ENCODE measurements around the gene GLI1. TPM values are rescaled to one million over a fixed set of nuclear protein-coding genes. Genes with fewer than 3 reads are reported as not detected.
"Not testable (repeated sequence)": the region's sequence is repeated elsewhere in the genome, so short reads cannot be mapped to it uniquely, and the experiment has no call there.

Gene GLI1
- total RNA-seq, 2 donors from 2014 or later: 1.8 to 1.9 TPM

DNA sequence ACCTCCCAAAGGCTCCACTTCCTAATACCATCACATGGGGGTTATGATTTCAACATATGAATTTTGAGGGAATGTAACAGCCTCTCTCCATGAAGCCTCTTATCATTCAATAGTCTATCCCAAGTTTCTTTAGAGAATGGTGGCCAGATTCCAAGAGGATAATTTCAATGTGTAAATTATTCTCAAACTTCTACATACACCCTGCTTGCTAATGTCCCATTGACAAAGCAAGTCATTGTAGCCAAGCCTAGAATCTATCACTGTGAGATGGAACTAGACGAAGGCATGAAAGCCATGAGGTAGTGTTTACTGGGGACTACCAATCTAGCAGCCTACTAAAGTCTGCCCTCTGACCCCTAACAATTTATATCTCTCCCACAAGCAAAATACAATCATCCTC, 21.2 kb upstream of the GLI1 start:
- intact Hi-C loops (cut with DNase I, micrococcal nuclease): no loop called here

DNA sequence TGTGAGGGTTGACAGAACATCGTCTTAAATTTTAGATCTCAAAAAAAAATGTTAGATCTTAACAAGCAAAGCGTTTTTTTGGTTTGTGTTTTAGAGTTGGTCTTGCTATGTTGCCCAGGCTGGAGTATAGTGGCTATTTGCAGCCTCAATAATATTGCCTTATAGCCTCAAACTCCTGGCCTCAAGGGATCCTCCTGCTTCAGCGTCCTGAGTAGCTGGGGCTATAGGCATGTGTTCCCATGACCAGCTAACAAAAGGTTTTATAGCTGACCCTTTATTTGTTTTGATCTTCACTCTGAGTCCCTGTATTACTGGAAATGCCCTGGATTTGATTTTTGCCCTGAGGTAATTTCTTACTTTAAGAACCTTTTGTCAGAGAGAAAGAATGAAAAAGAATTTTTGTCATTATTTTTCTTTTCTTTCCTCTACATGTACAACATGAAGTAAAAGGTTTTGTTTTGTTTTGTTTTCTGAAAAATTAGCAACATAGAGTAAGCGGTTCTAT, 19.8 kb upstream of the GLI1 start:
- no peak for ATAC-seq
- no peak for DNase-seq
- intact Hi-C loops (cut with DNase I, micrococcal nuclease): no loop called here

More for the DNA sequence above, 21.2 kb upstream of the GLI1 start:
- no peak for DNase-seq
- no peak for ATAC-seq

DNA sequence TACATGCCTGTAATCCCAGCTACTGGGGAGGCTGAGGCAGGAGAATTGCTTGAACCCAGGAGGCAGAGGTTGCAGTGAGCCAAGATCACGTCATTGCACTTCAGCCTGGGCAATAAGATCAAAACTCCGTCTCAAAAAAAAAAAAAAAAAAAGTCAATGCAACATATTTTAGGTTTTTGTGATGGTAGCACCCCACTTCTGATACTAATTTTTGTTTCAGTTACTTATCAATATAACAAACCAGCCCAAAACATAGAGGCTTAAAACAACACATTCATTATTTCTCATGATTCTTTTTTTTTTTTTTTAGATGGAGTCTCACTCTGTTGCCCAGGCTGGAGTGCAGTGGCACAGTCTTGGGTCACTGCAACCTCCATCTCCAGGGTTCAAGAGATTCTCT, 18.2 kb upstream of the GLI1 start:
- ATAC-seq; intact Hi-C loops (cut with DNase I, micrococcal nuclease): not testable (repeated sequence)

DNA sequence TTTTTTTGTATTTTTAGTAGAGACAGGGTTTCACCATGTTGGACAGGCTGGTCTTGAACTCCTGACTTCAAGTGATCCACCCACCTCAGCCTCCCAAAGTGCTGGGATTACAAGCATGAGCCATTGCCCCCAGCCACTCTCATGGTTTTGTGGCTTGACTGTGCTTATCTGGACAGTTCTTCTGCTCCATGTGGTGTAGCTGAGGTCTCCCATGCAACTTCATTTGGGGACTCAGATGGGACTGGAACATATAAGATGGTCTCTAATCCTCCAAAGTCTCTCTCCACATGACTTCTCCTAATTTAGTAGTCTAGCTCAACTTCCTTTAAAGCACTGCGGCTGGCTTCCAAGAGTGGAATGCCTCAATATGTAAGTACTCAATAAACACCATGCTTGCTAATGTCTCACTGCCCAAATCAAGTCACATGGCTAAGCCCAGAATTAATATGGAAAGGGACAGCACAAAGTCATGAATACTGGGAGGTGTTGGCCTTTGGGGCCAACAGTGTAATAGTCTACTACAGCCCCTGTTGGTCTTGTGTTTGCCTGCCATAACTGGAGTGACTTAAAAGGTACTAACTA, 17.6 kb upstream of the GLI1 start:
- intact Hi-C loops (cut with DNase I, micrococcal nuclease): no loop called here
- ATAC-seq: no peak
- DNase-seq: no peak

More for the DNA sequence above, 18.2 kb upstream of the GLI1 start:
- DNase-seq: not testable (repeated sequence)

DNA sequence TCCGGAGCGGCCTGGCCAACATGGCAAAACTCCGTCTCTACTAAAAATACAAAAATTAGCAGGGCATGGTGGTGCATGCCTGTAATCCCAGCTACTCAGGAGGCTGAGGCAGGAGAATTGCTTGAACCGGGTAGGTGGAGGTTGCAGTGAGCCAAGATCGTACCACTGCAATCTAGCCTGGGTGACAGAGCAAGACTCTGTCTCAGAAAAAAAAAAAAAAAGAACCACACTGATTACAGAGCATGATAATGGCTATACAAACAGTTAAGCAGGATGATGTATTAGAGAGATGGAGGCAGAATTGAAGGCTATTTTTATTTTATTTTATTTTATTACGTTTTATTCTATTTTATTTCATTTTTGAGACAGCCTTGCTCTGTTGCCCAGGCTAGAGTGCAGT, 15.2 kb upstream of the GLI1 start:
- intact Hi-C loops (cut with DNase I, micrococcal nuclease); ATAC-seq; DNase-seq: not testable (repeated sequence)

DNA sequence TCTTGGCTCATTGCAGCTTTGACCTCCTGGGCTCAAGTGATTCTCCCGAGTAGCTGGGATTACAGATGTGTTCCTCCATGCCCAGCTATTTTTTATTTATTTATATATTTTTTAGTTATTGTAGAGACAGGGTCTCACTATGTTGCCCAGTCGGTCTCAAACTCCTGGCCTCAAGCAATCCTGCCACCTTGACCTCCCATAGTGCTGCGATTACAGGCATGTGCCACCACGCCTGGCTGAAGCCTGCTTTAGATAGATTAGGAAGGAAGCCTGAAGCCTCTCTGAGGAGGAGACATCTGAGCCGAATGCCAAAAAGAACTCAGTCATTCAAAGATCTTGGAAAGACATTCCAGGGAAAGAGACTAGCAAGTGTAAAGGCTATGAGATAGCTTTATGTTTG, 14.8 kb upstream of the GLI1 start:
- intact Hi-C loops (cut with DNase I, micrococcal nuclease): no loop called here
- DNase-seq (no peak), ATAC-seq (no peak)

DNA sequence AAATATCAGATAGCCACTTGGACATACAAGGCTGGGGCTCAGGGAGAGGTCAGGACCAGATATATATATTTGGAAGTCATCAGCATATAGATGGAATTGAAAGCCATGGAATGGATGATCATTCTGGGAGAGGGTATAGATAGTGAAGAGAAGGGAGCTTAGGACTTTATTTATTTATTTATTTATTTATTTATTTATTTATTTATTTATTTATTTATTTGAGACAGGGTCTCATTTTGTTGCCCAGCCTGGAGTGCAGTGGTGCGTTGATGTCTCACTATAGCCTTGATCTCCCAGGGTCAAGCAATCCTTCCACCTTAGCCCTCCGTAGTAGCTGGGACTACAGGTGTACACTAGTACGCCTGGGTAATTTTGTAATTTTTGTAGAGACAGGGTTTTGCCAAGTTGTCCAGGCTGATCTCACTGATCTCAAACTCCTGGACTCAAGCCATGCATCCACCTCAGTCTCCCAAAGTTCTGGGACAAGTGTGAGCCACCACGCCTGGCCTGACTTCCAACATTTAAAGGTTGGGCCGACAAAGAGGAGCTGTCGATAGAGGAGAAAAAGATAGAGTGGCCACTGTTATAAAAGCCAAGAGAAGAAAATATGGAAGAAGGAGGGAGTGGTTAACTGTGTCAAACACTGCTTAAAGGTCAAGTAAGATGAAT, 13.2 kb upstream of the GLI1 start:
- DNase-seq: no peak
- intact Hi-C loops (cut with DNase I, micrococcal nuclease): no loop called here
- no peak for ATAC-seq

DNA sequence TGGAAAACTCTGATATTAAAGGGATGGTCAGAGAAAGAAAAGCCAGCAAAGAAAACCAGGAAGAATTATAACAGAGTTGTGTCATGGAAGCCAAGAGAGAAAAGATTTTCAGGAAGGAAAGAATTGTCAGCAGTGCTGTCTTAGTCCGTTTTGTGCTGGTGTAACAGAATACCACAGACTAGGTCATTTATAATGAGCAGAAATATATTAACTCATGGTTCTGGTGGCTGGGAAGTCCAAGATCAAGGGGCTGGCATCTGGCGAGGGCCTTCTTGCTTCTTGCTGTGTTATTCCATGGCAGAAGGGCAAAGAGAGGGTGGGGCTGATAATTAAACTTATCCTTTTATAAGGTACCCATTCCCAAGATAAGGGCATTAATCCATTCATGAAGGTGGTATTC, 10.9 kb upstream of the GLI1 start:
- no peak for ATAC-seq
- no peak for DNase-seq
- intact Hi-C loops (cut with DNase I, micrococcal nuclease): no loop called here

DNA sequence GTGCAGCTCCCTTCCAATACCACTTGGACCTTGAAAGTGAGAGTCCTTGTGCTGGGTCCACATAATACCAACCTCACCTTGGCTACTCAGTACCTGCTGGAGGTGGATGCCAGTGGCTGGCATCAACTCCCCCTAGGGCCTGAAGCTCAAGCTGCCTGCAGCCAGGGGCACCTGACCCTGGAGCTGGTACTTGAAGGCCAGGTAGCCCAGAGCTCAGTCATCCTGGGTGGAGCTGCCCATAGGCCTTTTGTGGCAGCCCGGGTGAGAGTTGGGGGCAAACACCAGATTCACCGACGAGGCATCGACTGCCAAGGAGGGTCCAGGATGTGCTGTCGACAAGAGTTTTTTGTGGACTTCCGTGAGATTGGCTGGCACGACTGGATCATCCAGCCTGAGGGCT, 10.2 kb upstream of the GLI1 start:
- intact Hi-C loops (cut with DNase I, micrococcal nuclease): no loop called here
- DNase-seq (no peak), ATAC-seq (no peak)

DNA sequence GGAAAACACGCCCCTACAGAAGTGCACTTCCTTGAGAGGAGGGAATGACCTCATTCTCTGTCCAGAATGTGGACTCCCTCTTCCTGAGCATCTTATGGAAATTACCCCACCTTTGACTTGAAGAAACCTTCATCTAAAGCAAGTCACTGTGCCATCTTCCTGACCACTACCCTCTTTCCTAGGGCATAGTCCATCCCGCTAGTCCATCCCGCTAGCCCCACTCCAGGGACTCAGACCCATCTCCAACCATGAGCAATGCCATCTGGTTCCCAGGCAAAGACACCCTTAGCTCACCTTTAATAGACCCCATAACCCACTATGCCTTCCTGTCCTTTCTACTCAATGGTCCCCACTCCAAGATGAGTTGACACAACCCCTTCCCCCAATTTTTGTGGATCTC, 9.5 kb upstream of the GLI1 start:
- ATAC-seq (no peak), DNase-seq (no peak)
- intact Hi-C loops (cut with DNase I, micrococcal nuclease): loop anchor here in 1 of 2 donors (5.0 kb wide), 1 partner anchor 143 kb away; no protein-coding TSS in a partner anchor

DNA sequence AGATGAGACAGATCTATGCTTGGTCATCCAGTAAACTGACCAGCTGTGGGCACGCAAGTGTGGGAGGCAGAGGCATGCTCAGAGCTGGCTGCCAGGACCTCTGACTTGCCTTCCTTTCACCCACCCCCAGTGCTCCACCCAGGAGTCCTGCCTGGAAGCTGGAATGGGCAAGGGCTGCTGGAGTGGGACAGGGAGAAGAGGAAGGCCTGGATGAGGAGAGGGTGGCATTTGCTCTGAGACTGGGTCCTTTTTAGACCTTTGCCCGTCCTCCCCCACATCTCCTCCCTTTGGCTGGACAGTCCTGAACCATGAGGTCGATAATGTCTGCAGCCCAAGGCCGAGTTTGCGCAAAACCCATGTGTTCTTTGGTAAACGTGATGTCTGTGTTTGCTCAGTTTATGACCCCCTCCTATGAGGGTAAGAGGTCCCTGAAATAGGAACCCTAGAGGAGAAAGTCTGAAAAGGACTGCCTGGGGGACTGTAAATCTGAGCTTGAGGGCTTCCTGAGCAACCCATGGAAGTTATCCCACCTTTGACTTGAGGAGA, 8.3 kb upstream of the GLI1 start:
- DNase-seq (no peak), ATAC-seq (no peak)
- intact Hi-C loops (cut with DNase I, micrococcal nuclease): loop anchor here in 1 of 2 donors (5.0 kb wide), 1 partner anchor 144 kb away; no protein-coding TSS in a partner anchor

DNA sequence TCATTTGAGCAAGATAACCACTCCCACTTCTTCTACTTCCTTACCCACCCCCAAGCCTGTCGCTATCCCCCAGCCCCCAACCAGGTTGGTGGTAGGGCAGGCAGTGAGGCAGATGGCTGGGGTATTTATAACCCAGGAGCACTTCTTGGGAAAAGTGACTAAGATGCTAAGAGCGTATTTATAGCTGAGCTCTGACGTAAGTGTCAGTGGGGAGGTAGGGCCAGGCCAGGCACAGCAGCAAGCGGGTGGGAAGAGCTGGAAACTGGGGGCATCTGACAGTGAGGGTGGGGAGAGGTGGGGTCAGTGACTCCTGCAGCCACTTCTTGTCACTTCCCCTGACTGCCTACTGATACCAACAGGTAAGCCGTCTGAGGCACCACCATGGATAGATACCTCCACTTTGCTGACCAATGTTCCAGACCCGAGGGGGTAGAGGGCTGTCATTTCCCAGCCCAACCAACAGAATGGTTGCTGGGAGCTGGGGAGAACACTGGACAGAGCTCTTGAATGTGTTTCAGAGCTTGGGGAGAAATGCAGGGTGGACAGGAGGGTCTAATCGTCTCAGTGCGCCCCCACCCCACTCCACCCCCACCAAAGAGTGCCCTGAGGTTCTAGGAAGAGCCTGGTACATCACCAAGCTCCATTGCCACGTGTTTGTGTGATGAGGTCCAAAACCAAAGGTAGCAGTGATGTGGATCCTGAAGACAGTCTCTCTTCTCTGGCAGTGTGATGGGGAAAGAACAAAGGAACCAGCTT, 7.2 kb upstream of the GLI1 start:
- no peak for ATAC-seq
- no peak for DNase-seq
- intact Hi-C loops (cut with DNase I, micrococcal nuclease): loop anchor here in 1 of 2 donors (5.0 kb wide), 1 partner anchor 145 kb away; no protein-coding TSS in a partner anchor

DNA sequence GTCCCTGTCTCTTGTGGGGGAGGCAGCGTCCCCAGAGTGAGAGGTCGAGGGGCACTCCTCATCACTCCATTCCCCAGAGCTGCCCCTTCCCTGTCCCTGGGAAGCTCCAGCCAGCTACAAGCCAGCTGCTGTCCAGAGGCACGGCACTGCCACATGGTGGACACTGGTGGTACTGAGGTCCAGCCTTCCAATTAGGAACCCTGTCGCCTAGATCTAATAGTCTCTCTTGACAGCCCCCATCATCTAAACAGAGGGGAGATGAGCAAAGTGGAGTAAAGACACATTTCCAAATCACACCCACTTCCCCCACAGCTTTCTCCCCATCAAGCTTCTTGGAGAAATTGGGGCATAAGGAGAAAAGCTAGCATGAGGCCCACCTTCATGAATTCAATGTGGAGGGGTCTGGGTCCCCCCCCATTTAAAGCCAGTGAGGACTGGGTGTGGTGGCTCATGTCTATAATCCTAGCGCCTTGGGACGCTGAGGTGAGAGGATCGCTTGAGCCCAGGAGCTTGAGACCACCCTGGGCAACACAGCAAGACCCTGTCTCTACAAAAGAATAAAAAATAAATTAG, 6.6 kb upstream of the GLI1 start:
- intact Hi-C loops (cut with DNase I, micrococcal nuclease): loop anchor here in 1 of 2 donors (5.0 kb wide), 1 partner anchor 146 kb away; no protein-coding TSS in a partner anchor
- ATAC-seq: peak; percentile 73
- DNase-seq: peak; percentile 62 to 83

DNA sequence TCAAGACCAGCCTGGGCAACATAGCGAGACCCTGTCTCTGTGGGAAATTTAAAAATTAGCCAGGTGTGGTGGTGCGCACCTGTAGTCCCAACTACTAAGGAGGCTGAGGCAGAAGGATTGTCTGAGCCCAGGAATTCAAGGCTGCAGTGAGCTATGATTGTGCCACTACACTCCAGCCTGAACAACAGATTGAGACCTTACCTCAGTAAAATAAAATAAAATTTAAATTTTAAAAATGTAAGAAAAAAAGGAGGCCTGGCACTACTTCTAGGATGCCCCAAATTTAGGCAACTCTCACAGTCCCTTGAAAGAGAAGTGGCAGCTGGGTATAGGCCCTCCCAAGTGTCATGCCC, 5.4 kb upstream of the GLI1 start:
- DNase-seq: no peak
- ATAC-seq: no peak
- intact Hi-C loops (cut with DNase I, micrococcal nuclease): loop anchor here in 1 of 2 donors (5.0 kb wide), 1 partner anchor 147 kb away; no protein-coding TSS in a partner anchor

DNA sequence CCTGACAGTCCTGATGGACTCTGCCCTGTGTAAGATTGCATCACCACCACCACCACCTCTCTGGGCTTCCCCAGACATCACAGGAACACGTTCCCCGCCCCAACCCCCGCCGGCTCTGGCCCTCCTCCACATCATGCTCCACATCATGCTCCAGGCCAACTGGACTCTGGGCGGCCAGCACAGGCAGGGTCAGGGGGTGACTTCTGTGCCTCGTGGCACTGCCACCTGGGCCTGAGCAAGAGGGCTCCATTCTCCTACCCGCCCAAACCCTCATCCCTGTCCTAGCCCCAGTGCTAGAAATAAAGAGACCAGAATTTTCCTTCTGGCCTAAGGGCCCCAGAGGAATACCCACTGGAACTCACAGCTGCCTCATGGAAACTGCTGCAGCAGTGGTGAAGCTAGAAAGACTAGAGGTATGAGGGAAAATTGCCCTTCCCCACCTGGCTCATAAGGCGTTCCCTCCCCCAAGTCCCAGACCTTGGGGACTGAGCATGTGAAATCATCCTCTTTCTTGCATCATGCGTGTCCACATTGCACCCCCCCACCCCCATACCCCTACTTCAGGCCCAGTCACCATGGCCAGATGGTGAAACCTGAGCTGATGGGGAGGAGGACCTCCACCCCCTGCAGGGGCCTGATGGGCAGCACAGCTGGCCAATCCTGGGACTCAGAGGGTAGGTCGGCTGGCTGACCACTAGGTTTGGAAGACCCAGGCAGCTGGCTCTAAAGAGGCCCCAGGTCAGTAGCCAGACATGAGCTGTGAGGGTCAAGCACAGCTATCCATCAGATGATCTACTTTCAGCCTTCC, 4.8 kb upstream of the GLI1 start, which contains the start of gene INHBE:
Gene INHBE, plus strand, starts transcription at position 742 of the 808 bp plus-strand sequence. CDS start 230 bp downstream, outside the sequence.
- no peak for DNase-seq
- intact Hi-C loops (cut with DNase I, micrococcal nuclease): loop anchor here in 1 of 2 donors (5.0 kb wide), 1 partner anchor 147 kb away; no protein-coding TSS in a partner anchor
- ATAC-seq: no peak

DNA sequence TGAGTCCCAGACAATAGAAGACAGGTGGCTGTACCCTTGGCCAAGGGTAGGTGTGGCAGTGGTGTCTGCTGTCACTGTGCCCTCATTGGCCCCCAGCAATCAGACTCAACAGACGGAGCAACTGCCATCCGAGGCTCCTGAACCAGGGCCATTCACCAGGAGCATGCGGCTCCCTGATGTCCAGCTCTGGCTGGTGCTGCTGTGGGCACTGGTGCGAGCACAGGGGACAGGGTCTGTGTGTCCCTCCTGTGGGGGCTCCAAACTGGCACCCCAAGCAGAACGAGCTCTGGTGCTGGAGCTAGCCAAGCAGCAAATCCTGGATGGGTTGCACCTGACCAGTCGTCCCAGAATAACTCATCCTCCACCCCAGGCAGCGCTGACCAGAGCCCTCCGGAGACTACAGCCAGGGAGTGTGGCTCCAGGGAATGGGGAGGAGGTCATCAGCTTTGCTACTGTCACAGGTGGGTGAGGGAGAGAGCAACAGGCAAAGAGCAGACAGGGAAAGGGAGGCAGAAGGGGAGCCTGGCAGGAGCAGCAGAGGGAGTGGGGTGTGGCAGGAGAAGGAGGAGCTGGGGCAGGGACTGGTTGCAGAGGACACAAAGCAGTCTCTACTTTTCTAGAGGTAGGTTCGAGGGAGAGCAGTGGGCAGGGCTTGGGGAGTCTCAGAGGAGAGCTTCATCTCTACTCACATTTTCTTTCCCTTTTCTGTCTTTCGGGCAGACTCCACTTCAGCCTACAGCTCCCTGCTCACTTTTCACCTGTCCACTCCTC, 4.0 kb upstream of the GLI1 start:
- peak; percentile 27 for ATAC-seq
- intact Hi-C loops (cut with DNase I, micrococcal nuclease): no loop called here
- no peak for DNase-seq

DNA sequence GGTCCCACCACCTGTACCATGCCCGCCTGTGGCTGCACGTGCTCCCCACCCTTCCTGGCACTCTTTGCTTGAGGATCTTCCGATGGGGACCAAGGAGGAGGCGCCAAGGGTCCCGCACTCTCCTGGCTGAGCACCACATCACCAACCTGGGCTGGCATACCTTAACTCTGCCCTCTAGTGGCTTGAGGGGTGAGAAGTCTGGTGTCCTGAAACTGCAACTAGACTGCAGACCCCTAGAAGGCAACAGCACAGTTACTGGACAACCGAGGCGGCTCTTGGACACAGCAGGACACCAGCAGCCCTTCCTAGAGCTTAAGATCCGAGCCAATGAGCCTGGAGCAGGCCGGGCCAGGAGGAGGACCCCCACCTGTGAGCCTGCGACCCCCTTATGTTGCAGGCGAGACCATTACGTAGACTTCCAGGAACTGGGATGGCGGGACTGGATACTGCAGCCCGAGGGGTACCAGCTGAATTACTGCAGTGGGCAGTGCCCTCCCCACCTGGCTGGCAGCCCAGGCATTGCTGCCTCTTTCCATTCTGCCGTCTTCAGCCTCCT, 3.4 kb upstream of the GLI1 start:
- peak; percentile 26 for ATAC-seq
- intact Hi-C loops (cut with DNase I, micrococcal nuclease): no loop called here
- DNase-seq: peak in 1 of 2 donors; percentile 48

Data from left colon (tissue), 2 donors.